Esophagus muscularis mucosa (tissue), 4 donors: ENCODE data around the gene TEAD1. TPM values are rescaled to one million over a fixed set of nuclear protein-coding genes. Genes with fewer than 3 reads are reported as not detected.
A peak's percentile ranks its signal among the peaks of the same experiment; 100 is the strongest.

Source experiments
- DNase-seq: peaks from one replicate; pipeline ENCODE4 v3.0.0-alpha.2; 2017; ENCODE audit errors: extremely low spot score
- H3K27ac ChIP-seq, 4 donors: fragments of 200-600 bp; sonication (generic); replicated peaks in 1 of 4; 1 replicate in 3 of 4; 2 replicates in 1 of 4; pipeline ENCODE4 v1.5.1; 2016 to 2019; ENCODE audit warnings: mild to moderate bottlenecking in 1 of 4
- H3K27me3 ChIP-seq, 4 donors: fragments of 200-600 bp; sonication (generic); one replicate each; pipeline versions ENCODE4 v1.5.1 to v1.6.0; 2016 to 2019
- H3K36me3 ChIP-seq, 4 donors: fragments of 200-600 bp; sonication (generic); one replicate each; pipeline ENCODE4 v1.5.1; 2016 to 2019
- H3K4me1 ChIP-seq, 4 donors: fragments of 200-600 bp; sonication (generic); one replicate each; pipeline ENCODE4 v1.5.1; 2016 to 2019
- H3K4me3 ChIP-seq, 4 donors: fragments of 200-600 bp; sonication (generic); 1 replicate in 2 of 4; 2 replicates in 2 of 4; pipeline ENCODE4 v1.5.1; 2016 to 2019; ENCODE audit warnings: mild to moderate bottlenecking in 4 of 4, moderate library complexity in 1 of 4
- H3K9me3 ChIP-seq, 4 donors: fragments of 200-600 bp; sonication (generic); 1 replicate in 3 of 4; 2 replicates in 1 of 4; pipeline ENCODE4 v1.5.1; 2016 to 2019
- EP300 ChIP-seq: sonication (generic); formaldehyde crosslinking; IDR thresholded peaks from one replicate; pipeline ENCODE4 v1.6.1; 2017; ENCODE audit warnings: antibody characterized with exemption
- POLR2A ChIP-seq: fragments of 450-650 bp; IDR thresholded peaks from one replicate; pipeline ENCODE4 v1.6.1; 2017; ENCODE audit warnings: antibody characterized with exemption, moderate library complexity, mild to moderate bottlenecking, low read depth
- POLR2AphosphoS5 ChIP-seq, 2 donors: sonication (generic); formaldehyde crosslinking; IDR thresholded peaks; one replicate each; pipeline ENCODE4 v1.6.1; 2017; ENCODE audit warnings: antibody characterized with exemption in 2 of 2
- WGBS: methylation state at CpG from one replicate; pipeline ENCODE4 v1.1.5; 2018; 5-methylcytosine and 5-hydroxymethylcytosine counted together
- intact Hi-C: fragments of 100-400 bp; cut with DNase I; formaldehyde crosslinking; loops from one replicate; pipeline ENCODE4 v1.15.1; 2023
- total RNA-seq, 4 donors: library from RNA; depleted of rRNA; stranded (reverse); fragments of >200 nt; gene quantifications; one replicate each; pipeline versions ENCODE4 v1.1.0 to v1.2.1, GENCODE V29; 2016
- TF ChIP-seq, protein P1 (sequence below), 3 experiments: fragments of 200-600 bp in 2 of 3; fragments of 450-650 bp in 1 of 3; sonication (generic) in 2 of 3; IDR thresholded peaks; one replicate each; pipeline ENCODE4 v1.5.1; 2017 to 2019; ENCODE audit warnings: antibody characterized with exemption in 3 of 3, mild to moderate bottlenecking in 2 of 3, moderate library complexity in 1 of 3

Gene TEAD1
- total RNA-seq, 4 donors from 2014 or later: 147 to 307 (median 232) TPM

DNA sequence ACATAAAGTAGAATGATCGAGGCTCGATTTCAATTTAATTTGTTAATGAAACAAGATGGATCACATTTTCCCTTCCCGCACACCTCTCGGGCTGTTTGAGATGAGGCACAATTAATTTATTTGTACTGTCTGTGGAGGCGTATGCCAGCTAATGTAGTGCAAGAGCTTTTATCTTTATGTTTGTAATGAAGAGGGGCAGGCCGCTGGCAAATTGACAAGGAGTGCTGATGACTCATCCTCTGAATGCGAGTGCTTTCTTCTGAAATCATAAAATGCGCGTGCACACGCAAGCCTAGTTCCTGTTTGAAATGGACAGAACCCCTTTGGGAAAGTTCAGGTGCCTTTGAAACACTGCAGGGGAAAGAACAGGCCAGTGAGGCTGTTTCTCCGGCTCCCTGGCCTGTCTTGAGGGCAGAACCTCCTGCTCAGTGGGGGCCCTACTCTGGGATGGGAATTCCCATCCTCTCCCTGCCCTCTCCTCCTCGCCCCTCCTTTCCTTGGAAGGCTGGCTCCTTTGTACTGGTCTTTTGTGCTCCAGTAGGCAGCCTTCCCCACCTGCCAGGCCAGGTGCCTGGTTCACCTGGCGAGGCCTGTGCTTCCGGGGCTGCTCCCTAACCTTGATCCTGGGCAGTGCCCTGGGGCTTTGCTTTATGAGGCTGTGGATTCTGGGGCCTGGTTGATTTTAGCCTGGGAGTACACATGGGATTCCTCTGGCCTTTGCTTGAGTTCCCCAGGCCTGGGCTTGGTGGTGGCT lies 50.3 kb downstream of the TEAD1 start:
- H3K27me3 ChIP-seq: no peaks in the 10 kb centered on the region
- WGBS: 35% methylated on average over 7 of the region's 14 CpGs
- no peak for TF ChIP-seq POLR2A
- TF ChIP-seq POLR2AphosphoS5 (IDR thresholded peaks at IDR 0.05): peak; percentile 39 to 61
- peak overlapping the region; percentile 43 to 63 (median 57) for H3K27ac ChIP-seq
- H3K4me3 ChIP-seq: no peak overlapping the region
- no peaks in the 10 kb centered on the region for H3K9me3 ChIP-seq
- DNase-seq: no peak
- H3K4me1 ChIP-seq: peaks cover 47 to 72% (median 52%) of the 10 kb centered on the region in 4 donors
- H3K36me3 ChIP-seq: no peaks in the 10 kb centered on the region
- intact Hi-C loops: no loop called here

DNA sequence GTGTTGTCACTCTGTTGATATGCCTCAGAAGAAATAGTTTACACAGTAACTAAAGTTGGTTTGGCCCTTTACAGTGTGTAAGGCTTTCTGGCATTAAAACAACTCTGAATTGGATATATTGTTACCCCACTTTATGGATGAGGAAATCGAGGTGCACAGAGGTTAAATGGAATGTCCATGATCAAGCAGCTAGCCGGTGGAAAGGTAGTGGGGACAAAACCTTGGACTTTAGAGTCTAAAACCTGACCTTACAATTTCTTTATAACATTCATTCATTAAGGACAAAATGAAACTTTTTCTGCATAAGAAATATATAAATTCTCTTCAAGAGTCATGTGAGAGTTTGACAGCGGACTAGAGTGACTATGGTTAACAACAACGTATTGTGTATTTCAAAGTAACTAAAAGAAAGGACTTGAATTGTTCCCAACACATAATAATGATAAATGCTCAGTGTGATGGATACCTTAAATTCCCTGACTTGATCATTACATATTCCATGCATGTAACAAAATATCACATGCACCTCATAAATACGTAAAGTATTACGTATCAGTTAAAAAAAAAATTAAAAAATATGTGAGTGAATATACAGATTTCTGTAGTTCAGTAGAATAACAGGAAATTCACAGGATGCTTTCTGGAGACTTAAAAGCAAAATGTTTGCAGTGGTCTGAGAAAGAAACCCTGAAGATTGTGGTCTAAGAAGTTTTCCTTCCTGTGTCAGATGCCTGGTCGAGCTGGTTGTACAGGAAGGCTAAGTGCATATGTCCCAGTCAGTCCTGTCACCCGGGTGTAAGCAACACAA lies 51.0 kb downstream of the TEAD1 start:
- H3K27me3 ChIP-seq: no peaks in the 10 kb centered on the region
- H3K4me3 ChIP-seq: no peak overlapping the region
- H3K36me3 ChIP-seq: no peaks in the 10 kb centered on the region
- WGBS: 86% methylated on average over 8 of the region's 8 CpGs
- H3K27ac ChIP-seq: peak overlapping the region in 3 of 4 donors; percentile 43 to 63 (median 56)
- H3K4me1 ChIP-seq: peaks cover 46 to 69% (median 50%) of the 10 kb centered on the region in 4 donors
- intact Hi-C loops: no loop called here
- no peaks in the 10 kb centered on the region for H3K9me3 ChIP-seq
- no peak for TF ChIP-seq EP300
- TF ChIP-seq POLR2AphosphoS5 (IDR thresholded peaks at IDR 0.05): no peak
- no peak for DNase-seq

DNA sequence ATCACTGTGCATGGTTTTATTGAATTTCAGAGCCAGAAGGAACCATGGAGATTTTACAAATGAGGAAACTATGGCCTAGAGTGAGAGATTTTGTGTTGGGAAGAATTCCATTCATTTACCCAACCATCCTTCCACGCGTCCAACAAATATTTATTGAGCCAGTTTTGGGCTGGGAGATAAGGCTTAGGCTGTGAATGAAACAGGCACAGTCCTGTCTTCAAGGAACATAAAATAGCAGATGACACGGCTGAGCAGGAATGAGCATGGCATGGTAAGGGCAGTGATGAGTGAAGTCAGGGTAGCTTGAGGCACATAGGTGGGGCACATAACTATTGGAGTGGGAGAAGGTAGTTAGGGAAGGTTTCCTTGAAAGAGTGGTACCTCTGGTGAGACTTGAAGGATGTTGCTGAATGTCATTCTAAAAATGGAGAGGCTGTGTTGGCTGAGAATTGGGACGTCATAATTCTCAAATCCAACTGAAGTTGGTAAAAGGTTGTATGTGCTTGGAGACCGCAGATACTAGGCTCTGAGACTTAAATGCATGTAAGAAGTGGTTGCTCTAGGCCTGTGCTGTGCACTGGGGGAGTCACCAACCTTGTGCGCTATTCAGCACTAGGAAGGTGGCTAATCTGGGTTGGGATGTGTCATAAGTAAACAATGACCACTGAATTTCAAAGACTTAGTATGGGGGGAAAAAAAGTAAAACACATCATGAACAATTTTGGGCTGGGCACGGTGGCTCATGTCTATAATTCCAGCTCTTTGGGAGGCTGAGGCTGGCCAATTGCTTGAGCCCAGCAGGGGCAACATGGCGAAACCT lies 51.9 kb downstream of the TEAD1 start:
- TF ChIP-seq POLR2AphosphoS5 (IDR thresholded peaks at IDR 0.05) (no peak), EP300 (no peak), POLR2A (no peak)
- TF ChIP-seq, protein P1, sequence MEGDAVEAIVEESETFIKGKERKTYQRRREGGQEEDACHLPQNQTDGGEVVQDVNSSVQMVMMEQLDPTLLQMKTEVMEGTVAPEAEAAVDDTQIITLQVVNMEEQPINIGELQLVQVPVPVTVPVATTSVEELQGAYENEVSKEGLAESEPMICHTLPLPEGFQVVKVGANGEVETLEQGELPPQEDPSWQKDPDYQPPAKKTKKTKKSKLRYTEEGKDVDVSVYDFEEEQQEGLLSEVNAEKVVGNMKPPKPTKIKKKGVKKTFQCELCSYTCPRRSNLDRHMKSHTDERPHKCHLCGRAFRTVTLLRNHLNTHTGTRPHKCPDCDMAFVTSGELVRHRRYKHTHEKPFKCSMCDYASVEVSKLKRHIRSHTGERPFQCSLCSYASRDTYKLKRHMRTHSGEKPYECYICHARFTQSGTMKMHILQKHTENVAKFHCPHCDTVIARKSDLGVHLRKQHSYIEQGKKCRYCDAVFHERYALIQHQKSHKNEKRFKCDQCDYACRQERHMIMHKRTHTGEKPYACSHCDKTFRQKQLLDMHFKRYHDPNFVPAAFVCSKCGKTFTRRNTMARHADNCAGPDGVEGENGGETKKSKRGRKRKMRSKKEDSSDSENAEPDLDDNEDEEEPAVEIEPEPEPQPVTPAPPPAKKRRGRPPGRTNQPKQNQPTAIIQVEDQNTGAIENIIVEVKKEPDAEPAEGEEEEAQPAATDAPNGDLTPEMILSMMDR (IDR thresholded peaks at IDR 0.05): no peak
- WGBS: 86% methylated on average over 8 of the region's 8 CpGs
- intact Hi-C loops: no loop called here
- DNase-seq: peak; percentile 60
- Histone ChIP-seq H3K27ac (no peak overlapping the region), H3K4me3 (no peak overlapping the region), H3K9me3 (no peaks in the 10 kb centered on the region), H3K36me3 (no peaks in the 10 kb centered on the region), H3K4me1 (peaks cover 38 to 61% (median 47%) of the 10 kb centered on the region in 4 donors), H3K27me3 (no peaks in the 10 kb centered on the region)

DNA sequence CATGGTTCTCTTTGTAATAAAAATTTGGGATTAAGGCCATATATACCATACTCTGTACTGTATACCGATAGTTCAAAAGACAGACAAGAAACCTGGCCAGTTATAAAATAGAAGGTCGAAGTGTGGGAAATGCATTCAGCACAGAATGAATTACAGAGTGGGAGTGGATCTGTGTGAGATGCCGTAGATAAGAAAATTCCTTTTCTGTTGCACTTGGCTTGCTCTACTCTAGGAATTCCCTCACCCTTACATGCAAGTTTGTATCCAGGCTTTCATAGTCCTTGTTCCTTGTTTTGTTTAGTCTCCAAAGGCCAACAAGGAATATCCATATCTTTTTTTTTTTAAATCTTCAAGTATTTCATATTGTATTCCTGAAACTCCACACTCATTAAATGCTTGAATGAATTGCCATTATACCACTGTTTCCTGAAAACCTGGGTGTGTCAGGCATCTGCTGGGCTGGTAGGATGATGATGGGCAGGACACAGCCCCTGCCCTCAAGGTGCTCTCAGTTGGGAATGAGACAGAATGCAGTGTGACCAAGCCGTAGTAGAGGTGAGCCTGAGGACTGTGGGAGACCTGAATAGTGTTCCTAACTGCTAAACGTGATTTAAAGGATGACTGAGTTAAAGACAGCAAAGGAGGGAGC lies 53.5 kb downstream of the TEAD1 start:
- Histone ChIP-seq H3K9me3 (no peaks in the 10 kb centered on the region), H3K36me3 (no peaks in the 10 kb centered on the region), H3K27me3 (no peaks in the 10 kb centered on the region), H3K4me3 (no peak overlapping the region), H3K27ac (no peak overlapping the region), H3K4me1 (peaks cover 37 to 60% (median 49%) of the 10 kb centered on the region in 4 donors)
- intact Hi-C loops: no loop called here
- 46% methylated on average over 5 of the region's 5 CpGs for WGBS
- TF ChIP-seq POLR2A: no peak
- no peak for TF ChIP-seq EP300
- TF ChIP-seq, protein P1 (IDR thresholded peaks at IDR 0.05): no peak
- no peak for TF ChIP-seq POLR2AphosphoS5 (IDR thresholded peaks at IDR 0.05)
- DNase-seq: no peak

DNA sequence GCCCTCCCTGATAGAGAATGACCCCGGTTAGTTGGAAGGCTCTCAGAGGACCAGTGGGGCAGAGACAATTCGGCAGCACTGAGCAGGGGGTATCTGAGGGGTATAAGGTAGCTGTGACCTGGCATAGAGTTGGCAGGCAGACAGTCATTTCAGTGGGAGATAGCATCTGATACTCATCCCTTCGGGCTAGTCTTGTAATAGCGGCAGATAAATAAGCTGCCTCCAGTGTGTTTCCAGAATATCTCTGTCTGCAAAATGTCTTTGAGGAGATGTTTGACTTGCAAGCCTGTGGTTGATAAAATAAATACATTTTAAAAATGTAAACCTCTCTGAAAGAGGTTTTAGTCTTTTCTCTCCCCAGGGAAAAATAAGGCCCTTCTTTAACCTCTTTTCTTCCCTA lies 54.2 kb downstream of the TEAD1 start:
- no peaks in the 10 kb centered on the region for H3K27me3 ChIP-seq
- no peaks in the 10 kb centered on the region for H3K9me3 ChIP-seq
- H3K27ac ChIP-seq: no peak overlapping the region
- TF ChIP-seq, protein P1 (IDR thresholded peaks at IDR 0.05): no peak
- no peak for TF ChIP-seq POLR2A
- TF ChIP-seq POLR2AphosphoS5 (IDR thresholded peaks at IDR 0.05): no peak
- no peak for TF ChIP-seq EP300
- WGBS: 50% methylated on average over 4 of the region's 4 CpGs
- no peak for DNase-seq
- H3K36me3 ChIP-seq: no peaks in the 10 kb centered on the region
- H3K4me3 ChIP-seq: no peak overlapping the region
- peaks cover 36 to 65% (median 45%) of the 10 kb centered on the region in 4 donors for H3K4me1 ChIP-seq
- intact Hi-C loops: no loop called here
